ENCODE results near the gene CASP2.
"Not testable (repeated sequence)": the region's sequence is repeated elsewhere in the genome, so short reads cannot be mapped to it uniquely, and the experiment has no call there.

CASP2 gene

DNA sequence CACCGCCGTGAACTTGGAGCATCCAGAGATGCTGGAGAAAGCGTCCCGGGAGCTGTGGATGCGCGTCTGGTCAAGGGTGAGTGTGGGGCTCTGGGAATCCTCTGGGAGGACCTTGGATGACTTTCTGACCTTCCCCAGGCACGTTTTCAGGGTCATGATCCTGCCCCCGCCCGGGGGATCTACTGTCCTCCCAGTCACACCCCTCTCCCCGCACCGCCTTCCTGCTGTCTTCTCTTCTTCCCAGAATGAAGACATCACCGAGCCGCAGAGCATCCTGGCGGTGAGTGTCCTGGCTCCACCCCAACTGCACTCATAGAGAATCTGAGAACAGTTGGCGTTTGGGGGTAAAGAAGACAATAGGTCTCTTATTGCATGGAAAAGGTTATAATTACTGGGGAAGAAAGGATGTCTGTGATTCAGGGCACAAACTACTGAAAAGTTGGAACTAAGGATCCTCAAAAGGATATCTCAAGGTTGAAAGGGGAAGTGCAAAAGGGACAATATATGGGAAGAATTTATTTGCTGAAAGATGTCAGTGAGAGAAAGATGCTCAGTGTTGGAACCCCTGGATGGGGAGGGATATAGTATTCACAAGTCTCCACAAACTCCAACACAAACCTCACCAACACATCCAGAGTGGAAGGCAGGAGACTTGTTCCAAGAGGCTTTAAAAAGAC is 23.0 kb upstream of the CASP2 start:
- no peak for DNase-seq

- no peak for DNase-seq
Measured at GRCh38 chr7:143269251-143269650, 18.9 kb upstream of the CASP2 start.

GRCh38 chr7:143271240-143271639 is 16.9 kb upstream of the CASP2 start:
- no peak for DNase-seq

DNA sequence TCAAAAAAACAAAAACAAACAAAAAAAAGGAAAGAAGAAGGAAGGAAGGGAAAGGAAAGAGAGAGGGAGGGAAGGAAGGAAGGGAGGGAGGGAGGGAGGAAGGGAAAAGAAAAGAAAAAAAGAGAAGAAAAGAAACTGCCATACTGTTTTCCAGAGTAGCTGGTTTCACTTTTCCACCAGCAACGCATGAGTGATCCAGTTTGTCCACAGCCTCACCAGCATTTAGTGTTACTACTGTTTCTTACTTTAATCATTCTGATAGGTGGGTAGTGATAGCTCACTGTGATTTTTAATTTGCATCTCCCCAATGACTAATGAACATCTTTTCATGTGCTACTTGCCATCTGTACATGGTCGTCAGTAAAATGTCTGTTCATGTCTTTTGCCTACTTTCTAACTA is 15.3 kb upstream of the CASP2 start:
- DNase-seq = no peak

DNA sequence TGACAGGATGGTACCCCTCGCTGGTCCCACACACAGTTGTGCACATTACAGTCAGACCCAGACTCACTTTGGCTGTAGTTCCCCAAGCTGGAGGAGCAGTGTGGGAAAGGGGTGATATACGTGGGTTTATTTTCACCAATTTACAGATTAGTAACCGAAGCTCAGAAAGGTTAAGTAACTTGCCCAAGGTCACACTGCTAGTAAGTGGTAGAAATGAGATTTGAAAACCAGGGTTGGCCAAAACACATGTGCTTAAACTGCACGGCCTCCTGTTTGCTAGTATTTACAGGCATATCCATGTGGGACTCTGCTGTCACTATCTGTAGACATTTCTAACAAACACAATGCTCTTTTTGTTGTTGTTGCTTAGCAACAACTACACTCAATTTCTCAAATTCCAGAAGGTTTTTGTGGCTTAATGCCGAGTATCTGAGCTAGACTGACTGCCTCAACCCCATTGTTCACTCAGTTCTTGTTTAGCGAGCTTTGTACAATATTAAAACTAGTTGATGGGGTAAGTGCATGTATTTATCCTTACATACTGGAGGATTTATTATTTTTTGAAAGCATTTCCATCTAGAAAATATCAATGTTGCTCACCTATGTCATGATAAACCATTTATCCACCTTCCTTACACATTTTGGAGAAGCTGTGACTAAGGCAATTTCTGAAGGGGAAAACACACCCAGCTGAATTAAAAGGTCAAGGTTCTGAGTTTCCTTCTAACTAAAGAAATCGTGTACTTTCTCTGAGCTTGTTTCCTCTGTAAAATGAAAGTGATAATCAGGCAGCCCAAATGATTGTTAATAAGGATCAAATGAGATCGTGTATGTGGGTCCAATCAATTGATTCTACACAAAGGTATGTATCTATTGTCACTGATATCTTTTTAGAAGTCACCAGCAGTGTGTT is 8.7 kb upstream of the CASP2 start:
- peak; percentile 72 for DNase-seq

DNA sequence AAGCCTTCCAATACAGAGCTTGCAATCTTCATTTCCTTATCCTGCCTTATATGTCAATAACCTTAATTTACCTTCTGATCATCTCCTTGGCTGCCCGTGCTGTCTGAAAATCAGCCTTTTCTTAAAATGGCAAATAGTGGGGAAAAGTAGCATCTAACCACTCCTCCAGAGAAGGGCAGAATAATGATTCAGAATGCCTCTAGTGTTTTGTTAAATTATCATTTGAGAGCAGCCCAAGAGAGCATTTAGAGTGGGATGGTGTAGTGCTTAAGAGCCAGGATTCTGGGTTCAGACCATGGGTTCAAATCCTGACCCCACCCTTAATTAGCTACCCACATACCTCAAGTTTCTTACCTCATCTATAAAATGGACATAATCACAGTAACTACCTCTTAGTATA is 8.0 kb upstream of the CASP2 start:
- DNase-seq = no peak

DNA sequence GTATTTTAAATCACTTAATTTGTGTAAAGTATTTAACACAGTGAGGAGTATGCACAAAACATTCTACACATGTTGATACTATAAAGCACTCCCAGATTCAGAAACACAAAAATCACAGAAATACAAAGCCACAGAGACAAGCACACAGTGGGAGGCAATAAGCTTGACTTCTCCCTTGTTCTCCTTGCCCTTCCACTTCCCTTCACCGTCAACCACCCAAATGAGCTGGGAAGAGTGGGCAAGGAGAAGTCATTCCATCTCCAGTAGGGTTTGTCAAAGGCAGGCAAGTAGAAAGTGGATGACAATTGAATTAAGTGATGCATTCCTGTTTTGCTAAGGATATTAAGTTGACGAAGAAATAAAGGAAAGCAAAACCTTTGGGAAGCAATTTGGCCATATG is 7.6 kb upstream of the CASP2 start:
- DNase-seq = no peak

DNA sequence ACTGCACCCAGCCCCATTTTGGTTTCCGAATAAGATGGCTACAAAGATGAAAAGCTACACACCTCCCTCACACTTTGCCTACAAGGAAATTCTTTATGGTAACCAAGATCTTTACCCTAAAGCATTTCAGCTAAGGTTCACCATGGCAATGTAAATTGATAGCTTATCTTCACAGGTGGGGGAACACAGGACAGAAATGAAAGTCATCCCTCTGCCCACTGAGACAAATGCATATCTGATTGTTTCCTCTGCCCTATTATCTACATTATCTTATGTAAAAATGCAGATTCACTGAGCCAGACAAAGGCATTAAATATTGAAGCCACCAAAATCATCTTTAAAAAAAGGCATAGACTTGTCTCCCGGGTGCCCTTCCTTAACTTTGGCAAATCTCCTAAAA is 6.6 kb upstream of the CASP2 start:
- DNase-seq = no peak

DNA sequence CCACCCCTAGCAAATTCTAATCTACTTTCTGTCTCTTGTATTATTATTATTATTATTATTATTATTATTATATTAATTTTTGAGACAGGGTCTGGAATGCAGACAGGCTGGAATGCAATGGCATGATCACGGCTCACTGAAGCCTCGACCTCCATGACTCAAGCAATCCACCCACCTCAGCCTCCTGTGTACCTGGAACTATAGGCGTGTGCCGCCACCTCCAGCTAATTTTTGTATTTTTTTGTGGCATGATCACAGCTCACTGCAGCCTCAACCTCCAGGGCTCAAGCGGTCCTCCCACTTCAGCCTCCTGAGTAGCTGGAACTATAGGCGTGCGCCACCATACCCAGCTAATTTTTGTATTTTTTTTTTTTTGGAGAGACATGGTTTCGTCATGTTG is 6.0 kb upstream of the CASP2 start:
- no peak for DNase-seq

- peak; percentile 8 for DNase-seq
Measured at GRCh38 chr7:143283381-143283780, 4.8 kb upstream of the CASP2 start.

DNA sequence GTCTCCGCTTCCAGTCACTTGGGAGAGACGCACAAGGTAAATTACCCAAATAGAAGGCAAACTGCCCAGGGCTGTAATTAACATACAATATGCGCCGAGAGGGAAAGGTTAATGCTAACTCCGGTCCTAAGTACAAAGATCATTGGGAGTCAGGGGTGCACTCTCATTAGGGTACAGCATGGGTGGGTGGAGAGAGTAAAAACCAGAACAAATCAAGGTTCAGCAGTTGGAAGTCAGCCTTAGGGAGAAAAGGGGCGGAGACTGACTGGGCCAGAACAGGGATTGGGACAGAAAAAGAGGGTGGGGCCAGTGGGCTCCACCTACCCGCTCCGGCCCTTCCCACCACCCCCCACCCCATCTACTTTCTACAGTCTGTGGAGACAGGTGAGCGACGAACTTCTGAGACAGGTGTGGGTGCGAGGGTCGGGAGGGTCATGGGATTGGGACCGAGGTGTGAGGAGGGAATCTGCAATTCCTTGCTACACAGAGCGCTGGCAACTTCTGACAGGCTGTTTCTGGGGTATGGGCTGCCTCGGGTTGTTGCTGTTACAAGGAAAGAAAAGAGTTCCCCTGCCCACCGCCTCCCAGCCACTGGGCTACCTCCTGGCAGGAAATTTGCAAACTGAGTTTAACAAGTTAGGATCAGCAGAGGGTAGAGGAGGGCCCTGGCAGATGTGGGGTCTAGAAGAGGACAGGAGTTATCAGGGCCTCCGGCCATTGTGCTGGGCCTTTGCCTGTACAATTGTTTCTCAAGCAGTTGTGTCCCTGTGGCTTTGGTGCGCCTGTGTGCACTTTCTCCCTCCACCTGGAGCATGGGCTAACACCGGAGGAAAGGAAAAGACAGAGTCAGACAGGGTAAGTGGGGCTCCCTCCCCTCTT is 3.3 kb upstream of the CASP2 start, which contains the start of gene TMEM139:
TSS of gene TMEM139 (plus strand) at position 368 of the 879 bp plus-strand sequence. CDS start 1,000 bp downstream, outside the sequence.
- DNase-seq = peak; percentile 33

DNA sequence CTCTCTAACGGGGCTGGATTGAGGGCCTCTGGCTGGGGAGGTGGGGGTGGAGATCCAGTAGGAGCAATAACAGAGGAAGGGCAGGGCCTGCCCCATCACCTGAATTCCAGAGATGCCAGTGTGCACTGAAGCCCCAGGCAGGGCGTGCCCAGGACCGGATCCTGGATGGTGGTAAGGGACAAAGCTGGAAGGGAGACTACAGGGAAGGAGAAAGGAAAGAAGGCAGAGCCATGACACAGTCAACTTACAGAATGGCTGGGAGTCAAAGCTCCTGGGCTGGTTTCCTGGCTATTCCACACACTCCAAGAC is 2.7 kb upstream of the CASP2 start:
- no peak for DNase-seq

GRCh38 chr7:143285806-143286521 is 2.2 kb upstream of the CASP2 start:
- no peak for DNase-seq

DNA sequence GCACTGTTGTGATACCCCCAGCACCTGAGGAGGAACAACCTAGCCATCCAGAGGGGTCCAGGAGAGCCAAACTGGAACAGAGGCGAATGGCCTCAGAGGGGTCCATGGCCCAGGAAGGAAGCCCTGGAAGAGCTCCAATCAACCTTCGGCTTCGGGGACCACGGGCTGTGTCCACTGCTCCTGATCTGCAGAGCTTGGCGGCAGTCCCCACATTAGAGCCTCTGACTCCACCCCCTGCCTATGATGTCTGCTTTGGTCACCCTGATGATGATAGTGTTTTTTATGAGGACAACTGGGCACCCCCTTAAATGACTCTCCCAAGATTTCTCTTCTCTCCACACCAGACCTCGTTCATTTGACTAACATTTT is 1.6 kb upstream of the CASP2 start:
- DNase-seq = no peak

GRCh38 chr7:143287339-143287934 is 714 bp upstream of the CASP2 start:
- no peak for DNase-seq

DNA sequence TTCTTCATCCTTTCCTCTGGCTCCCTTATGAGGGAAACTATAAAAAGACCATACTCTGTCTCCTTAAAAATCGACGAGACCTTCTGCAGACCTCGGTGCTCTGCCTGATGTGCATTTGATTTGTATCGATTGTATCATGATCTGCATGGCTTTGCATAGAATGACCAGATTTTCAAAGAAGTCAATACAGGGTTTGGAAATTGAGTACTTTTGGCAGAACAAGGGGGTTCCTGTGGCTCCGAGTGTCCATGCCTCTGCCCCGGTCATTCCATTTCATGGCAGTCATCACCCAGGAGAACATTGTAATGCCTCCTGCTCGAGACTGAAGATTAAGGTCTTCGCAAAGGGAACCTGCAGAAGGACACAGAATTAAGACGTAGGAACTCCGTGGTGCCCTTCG is 685 bp downstream of the CASP2 start:
- no peak for DNase-seq

- DNase-seq = no peak
Measured at GRCh38 chr7:143289421-143289820, 1.3 kb downstream of the CASP2 start.

DNA sequence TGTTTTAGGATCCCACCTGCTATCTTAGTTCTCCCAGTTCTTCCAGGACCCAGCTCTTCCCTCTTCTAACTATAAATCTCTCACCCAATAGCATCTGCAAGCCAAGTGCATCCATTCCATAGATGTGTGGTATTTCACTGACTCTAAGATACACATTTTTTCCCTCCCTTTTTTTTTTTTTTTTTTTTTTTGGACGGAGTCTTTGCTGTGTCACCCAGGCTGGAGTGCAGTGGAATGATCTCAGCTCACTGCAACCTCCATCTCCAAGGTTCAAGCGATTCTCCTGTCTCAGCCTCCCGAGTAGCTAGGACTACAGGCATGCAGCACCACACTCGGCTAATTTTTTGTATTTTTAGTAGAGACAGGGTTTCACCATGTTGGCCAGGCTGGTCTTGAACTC is 1.7 kb downstream of the CASP2 start:
- DNase-seq = not testable (repeated sequence)

- DNase-seq = no peak
Measured at GRCh38 chr7:143290293-143290692, 2.1 kb downstream of the CASP2 start.

GRCh38 chr7:143292876-143293275 is 4.7 kb downstream of the CASP2 start:
- no peak for DNase-seq

- no peak for DNase-seq
Measured at GRCh38 chr7:143295870-143296269, 7.7 kb downstream of the CASP2 start.

- no peak for DNase-seq
Measured at GRCh38 chr7:143296686-143297085, 8.5 kb downstream of the CASP2 start.

Data from NCI-H1048 (cell line).